Fibroblast of mammary gland (primary cell): ENCODE results near the gene PHTF1.

Experiments used
- DNase-seq: peaks from one replicate; pipeline ENCODE4 v3.0.0-alpha.2; 2010; ENCODE audit warnings: low read depth
- H3K4me3 ChIP-seq: 2 replicates; pipeline ENCODE4 v1.5.1; 2011; ENCODE audit warnings: low read depth, mild to moderate bottlenecking, low read length, moderate library complexity; ENCODE audit not compliant: control insufficient read depth
- TF ChIP-seq, protein P1 (sequence below): conservative IDR thresholded peaks from 2 replicates; pipeline ENCODE4 v1.5.1; 2011; ENCODE audit warnings: low read depth, low read length, inconsistent platforms; ENCODE audit not compliant: control insufficient read depth, insufficient read depth

The PHTF1 gene

DNA sequence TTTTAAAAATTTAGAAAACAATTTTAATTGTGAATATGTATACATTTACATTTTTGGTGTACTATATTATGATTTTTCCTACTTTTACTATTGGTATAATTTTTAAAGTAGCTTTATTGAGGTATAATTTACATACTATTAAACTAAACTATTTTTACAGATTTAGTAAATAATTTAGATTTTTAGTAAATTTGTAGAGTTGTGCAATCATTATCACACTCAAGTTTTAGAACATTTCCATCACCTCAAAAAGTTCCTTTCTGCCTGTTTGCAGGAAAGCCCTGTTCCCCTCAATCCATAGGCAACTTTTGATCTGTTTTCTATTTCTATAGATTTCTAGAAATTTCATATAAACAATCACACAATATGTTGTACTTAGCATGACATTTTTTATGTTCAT, 8.2 kb downstream of the PHTF1 start:
- TF ChIP-seq, protein P1, sequence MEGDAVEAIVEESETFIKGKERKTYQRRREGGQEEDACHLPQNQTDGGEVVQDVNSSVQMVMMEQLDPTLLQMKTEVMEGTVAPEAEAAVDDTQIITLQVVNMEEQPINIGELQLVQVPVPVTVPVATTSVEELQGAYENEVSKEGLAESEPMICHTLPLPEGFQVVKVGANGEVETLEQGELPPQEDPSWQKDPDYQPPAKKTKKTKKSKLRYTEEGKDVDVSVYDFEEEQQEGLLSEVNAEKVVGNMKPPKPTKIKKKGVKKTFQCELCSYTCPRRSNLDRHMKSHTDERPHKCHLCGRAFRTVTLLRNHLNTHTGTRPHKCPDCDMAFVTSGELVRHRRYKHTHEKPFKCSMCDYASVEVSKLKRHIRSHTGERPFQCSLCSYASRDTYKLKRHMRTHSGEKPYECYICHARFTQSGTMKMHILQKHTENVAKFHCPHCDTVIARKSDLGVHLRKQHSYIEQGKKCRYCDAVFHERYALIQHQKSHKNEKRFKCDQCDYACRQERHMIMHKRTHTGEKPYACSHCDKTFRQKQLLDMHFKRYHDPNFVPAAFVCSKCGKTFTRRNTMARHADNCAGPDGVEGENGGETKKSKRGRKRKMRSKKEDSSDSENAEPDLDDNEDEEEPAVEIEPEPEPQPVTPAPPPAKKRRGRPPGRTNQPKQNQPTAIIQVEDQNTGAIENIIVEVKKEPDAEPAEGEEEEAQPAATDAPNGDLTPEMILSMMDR: no peak
- no peak overlapping the region for H3K4me3 ChIP-seq
- DNase-seq: no peak

DNA sequence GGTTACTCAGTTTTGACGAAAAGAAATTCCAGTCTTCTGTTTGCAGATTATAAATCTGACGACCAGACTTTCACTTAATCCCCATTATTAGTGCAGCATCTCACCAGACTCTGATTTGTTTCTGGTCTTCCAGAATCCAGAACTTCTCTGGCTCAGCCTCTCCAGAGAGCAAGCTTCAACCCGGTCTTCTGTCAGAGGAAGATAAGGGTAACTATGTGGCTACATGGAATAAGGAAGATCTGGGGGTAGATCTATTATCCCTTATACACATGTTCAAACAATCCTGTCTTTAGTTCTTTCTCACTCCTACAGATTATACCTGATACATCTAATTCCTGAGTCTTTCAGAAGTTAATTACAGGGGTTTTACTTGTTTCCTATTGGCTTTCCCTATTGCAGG, 9.9 kb downstream of the PHTF1 start:
- TF ChIP-seq, protein P1: no peak
- no peak overlapping the region for H3K4me3 ChIP-seq
- no peak for DNase-seq

DNA sequence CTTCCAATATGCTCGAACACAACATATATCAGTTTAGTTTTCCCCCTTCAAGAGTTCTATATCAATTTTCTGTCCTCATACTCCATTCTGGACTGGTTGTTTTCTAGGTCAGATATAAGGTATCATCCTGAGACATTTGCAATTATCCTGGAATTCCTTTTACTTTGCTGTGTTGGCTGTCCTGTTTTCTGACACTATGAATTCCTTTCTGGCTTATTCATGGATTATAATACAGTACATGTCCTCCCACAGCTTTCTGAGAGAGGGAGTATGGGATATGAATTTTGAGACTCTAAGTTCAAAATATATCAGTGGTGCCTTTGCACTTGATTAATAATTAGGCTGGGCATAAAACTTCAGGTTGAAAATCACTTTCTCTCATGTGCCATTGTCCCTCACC, 11.9 kb downstream of the PHTF1 start:
- peak; percentile 17 for DNase-seq
- no peak overlapping the region for H3K4me3 ChIP-seq
- TF ChIP-seq, protein P1: no peak

DNA sequence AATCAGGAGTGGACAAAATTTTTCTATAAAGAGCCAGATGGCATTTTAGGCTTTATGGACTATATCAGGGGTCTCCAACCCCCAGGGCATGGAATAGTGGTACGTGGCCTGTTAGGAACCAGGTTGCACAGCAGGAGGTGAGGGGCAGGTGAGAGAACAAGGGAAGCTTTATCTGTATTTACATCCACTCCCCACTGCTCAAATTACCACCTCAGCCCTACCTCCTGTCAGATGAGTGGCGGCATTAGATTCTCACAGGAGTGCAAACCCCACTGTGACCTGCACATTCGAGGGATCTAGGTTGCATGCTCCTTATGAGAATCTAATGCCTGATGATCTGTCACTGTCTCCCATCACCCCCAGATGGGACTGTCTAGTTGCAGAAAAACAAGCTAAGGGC, 13.9 kb downstream of the PHTF1 start:
- TF ChIP-seq, protein P1: no peak
- no peak overlapping the region for H3K4me3 ChIP-seq
- DNase-seq: no peak

DNA sequence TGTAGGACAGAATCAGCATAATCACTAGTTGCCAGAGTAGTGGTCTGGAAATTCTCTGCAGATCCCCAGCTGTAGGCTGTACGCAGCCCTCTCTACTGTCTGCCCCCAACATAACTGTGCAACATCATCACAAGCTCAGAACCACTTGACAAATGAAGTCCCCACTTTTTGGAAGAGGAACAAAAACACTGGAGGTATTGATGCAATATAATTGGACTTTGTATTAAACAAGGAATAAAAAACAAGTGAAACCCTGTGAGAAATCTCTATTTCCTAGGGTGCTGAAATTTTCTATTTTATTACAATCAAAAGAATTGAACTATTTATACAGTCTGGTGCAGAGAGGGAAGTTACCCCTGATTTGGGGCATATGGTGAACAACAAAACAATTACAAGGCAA, 15.2 kb downstream of the PHTF1 start:
- DNase-seq: no peak
- no peak overlapping the region for H3K4me3 ChIP-seq
- TF ChIP-seq, protein P1: no peak

DNA sequence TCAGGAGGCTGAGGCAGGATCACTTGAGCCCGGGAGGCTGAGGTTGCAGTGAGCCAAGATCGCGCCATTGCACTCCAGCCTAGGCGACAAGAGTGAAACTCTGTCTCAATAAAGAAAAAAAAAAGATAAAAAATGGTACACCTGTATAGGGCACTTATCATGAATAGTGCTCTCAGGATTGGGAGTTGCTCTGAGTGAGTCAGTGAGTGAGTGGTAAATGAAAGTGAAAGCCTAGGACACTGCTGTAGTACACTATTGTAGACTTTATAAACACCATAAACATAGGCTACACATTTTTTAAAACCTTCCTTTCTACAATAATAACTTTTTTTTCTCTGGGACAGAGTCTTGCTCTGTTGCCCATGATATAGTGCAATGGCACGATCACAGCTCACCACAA, 16.8 kb downstream of the PHTF1 start:
- TF ChIP-seq, protein P1: no peak
- H3K4me3 ChIP-seq: no peak overlapping the region
- DNase-seq: no peak

DNA sequence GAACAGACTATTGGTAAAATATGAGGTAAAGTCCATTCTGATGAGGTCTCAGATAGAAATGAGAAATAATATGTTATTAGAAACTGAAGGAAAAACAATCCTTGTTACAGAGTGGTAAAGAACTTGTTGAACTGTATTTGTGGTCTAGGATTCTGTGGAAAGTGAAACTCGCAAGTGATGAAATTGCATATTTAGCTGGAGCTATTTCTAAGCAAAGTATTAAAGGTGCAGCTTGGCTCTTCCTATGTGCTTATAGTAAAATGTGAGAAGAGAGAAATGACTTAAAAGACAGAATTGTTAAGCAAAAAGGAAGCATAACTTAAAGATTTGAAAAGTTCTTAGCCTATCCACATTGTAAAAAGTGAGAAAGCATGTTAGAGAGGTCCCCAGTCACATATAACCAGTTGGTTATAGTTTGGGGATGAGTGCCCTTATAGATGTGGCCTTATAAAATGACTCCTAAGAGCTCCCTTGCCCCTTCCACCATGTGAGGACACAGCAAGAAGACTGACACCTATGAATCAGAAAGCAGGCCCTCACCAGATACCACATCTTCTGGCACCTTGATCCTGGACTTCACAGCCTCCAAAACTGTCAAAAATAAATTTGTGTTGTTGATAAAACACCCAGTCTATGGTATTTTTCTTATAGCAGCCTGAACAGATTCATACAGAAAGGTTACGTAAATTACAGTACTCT, 24.8 kb downstream of the PHTF1 start:
- TF ChIP-seq, protein P1: no peak
- H3K4me3 ChIP-seq: no peak overlapping the region
- DNase-seq: no peak
